ENCODE data around the gene STAG1.

DNA sequence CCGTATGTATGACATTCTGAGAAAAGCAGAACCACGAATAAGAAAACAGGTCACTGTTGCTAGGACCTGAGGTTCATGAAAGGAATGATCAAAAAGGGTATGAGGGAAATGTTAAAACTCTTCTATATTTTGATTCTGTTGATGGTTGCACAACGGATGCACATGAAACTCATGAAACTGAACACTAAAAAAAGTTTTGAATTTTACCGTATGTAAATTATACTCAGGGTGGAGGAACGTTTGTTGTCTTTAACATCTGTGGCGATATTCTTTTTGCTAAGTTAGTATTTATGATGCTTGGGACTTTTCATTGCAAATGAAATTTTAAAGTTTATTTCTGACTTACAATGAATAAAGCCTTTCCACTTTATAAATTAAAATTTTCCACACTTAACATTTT, 55.4 kb downstream of the STAG1 start:
- TF ChIP-seq, protein P1, sequence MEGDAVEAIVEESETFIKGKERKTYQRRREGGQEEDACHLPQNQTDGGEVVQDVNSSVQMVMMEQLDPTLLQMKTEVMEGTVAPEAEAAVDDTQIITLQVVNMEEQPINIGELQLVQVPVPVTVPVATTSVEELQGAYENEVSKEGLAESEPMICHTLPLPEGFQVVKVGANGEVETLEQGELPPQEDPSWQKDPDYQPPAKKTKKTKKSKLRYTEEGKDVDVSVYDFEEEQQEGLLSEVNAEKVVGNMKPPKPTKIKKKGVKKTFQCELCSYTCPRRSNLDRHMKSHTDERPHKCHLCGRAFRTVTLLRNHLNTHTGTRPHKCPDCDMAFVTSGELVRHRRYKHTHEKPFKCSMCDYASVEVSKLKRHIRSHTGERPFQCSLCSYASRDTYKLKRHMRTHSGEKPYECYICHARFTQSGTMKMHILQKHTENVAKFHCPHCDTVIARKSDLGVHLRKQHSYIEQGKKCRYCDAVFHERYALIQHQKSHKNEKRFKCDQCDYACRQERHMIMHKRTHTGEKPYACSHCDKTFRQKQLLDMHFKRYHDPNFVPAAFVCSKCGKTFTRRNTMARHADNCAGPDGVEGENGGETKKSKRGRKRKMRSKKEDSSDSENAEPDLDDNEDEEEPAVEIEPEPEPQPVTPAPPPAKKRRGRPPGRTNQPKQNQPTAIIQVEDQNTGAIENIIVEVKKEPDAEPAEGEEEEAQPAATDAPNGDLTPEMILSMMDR (conservative IDR thresholded peaks at IDR 0.05; ENCODE audit: low read depth in 2 of 2) = no peak
- TF ChIP-seq EZH2phosphoT487 (IDR thresholded peaks at IDR 0.05; ENCODE audit: unreplicated experiment) = no peak
